A549 (cell line): ENCODE data around the gene RPL27.
"Not testable (repeated sequence)": the region's sequence is repeated elsewhere in the genome, so short reads cannot be mapped to it uniquely, and the experiment has no call there.

ENCODE experiments used
- CEBPB ChIP-seq, 2 experiments: fragments of >200 bp in 1 of 2; sonication (Bioruptor Twin) in 1 of 2; formaldehyde crosslinking in 1 of 2; IDR thresholded peaks; 2 replicates each; pipeline ENCODE4 v1.6.1; 2012 to 2016
- CHD2 ChIP-seq: fragments of 150-350 bp; IDR thresholded peaks from 2 replicates; pipeline ENCODE4 v1.6.1; 2014; ENCODE audit warnings: low read length; ENCODE audit not compliant: partially characterized antibody
- EP300 ChIP-seq, 2 experiments: fragments of >200 bp; sonication (Bioruptor Twin); formaldehyde crosslinking; IDR thresholded peaks; 2 replicates in 1 of 2; 3 replicates in 1 of 2; pipeline ENCODE4 v1.6.1; 2016 to 2017
- JUN ChIP-seq, 2 experiments: fragments of >200 bp; sonication (Bioruptor Twin); formaldehyde crosslinking; IDR thresholded peaks; 2 replicates in 1 of 2; 3 replicates in 1 of 2; pipeline ENCODE4 v1.6.1; 2016 to 2017
- POLR2A ChIP-seq: IDR thresholded peaks from 2 replicates; pipeline ENCODE4 v1.6.1; 2012; ENCODE audit warnings: mild to moderate bottlenecking, low read length
- RFX5 ChIP-seq: fragments of 450-650 bp; IDR thresholded peaks from 2 replicates; pipeline ENCODE4 v1.7.1; 2014; ENCODE audit warnings: antibody characterized with exemption, mild to moderate bottlenecking, moderate library complexity
- TF ChIP-seq, protein P1 (sequence below): fragments of >200 bp; sonication (Bioruptor Twin); formaldehyde crosslinking; IDR thresholded peaks from 3 replicates; pipeline ENCODE4 v1.5.1; 2016
- TF ChIP-seq, protein P2 (sequence below): fragments of 150-350 bp; IDR thresholded peaks from 2 replicates; pipeline ENCODE4 v1.6.1; 2014; ENCODE audit warnings: low read depth, mild to moderate bottlenecking, low read length
- TF ChIP-seq, protein P3 (sequence below): fragments of 450-650 bp; IDR thresholded peaks from 2 replicates; pipeline ENCODE4 v1.6.1; 2014; ENCODE audit warnings: antibody characterized with exemption
- TF ChIP-seq, protein P4 (sequence below): IDR thresholded peaks from 2 replicates; pipeline ENCODE4 v1.6.1; 2012

DNA sequence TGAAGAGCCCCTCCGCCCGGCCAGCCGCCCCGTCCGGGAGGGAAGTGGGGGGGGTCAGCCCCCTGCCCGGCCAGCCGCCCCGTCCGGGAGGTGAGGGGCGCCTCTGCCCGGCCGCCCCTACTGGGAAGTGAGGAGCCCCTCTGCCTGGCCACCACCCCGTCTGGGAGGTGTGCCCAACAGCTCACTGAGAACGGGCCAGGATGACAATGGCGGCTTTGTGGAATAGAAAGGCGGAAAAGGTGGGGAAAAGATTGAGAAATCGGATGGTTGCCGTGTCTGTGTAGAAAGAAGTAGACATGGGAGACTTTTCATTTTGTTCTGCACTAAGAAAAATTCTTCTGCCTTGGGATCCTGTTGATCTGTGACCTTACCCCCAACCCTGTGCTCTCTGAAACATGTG lies 24.9 kb upstream of the RPL27 start:
- TF ChIP-seq, protein P1, sequence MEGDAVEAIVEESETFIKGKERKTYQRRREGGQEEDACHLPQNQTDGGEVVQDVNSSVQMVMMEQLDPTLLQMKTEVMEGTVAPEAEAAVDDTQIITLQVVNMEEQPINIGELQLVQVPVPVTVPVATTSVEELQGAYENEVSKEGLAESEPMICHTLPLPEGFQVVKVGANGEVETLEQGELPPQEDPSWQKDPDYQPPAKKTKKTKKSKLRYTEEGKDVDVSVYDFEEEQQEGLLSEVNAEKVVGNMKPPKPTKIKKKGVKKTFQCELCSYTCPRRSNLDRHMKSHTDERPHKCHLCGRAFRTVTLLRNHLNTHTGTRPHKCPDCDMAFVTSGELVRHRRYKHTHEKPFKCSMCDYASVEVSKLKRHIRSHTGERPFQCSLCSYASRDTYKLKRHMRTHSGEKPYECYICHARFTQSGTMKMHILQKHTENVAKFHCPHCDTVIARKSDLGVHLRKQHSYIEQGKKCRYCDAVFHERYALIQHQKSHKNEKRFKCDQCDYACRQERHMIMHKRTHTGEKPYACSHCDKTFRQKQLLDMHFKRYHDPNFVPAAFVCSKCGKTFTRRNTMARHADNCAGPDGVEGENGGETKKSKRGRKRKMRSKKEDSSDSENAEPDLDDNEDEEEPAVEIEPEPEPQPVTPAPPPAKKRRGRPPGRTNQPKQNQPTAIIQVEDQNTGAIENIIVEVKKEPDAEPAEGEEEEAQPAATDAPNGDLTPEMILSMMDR: not testable (repeated sequence)
- not testable (repeated sequence) for TF ChIP-seq POLR2A; EP300 (IDR thresholded peaks at IDR 0.05); JUN (IDR thresholded peaks at IDR 0.05); RFX5; CHD2; CEBPB (IDR thresholded peaks at IDR 0.05)
- TF ChIP-seq, protein P2, sequence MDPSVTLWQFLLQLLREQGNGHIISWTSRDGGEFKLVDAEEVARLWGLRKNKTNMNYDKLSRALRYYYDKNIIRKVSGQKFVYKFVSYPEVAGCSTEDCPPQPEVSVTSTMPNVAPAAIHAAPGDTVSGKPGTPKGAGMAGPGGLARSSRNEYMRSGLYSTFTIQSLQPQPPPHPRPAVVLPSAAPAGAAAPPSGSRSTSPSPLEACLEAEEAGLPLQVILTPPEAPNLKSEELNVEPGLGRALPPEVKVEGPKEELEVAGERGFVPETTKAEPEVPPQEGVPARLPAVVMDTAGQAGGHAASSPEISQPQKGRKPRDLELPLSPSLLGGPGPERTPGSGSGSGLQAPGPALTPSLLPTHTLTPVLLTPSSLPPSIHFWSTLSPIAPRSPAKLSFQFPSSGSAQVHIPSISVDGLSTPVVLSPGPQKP: not testable (repeated sequence)
- TF ChIP-seq, protein P3, sequence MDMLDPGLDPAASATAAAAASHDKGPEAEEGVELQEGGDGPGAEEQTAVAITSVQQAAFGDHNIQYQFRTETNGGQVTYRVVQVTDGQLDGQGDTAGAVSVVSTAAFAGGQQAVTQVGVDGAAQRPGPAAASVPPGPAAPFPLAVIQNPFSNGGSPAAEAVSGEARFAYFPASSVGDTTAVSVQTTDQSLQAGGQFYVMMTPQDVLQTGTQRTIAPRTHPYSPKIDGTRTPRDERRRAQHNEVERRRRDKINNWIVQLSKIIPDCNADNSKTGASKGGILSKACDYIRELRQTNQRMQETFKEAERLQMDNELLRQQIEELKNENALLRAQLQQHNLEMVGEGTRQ: not testable (repeated sequence)
- TF ChIP-seq, protein P4, sequence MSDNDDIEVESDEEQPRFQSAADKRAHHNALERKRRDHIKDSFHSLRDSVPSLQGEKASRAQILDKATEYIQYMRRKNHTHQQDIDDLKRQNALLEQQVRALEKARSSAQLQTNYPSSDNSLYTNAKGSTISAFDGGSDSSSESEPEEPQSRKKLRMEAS: not testable (repeated sequence)
